Activated CD4-positive, alpha-beta T cell treated with anti-CD3 and anti-CD28 coated beads, Interleukin-2, amount 10 ng/mL, durations not matched to agents 24 days and 14 days (primary cell): Measurements from ENCODE around the gene COL7A1. TPM values are rescaled to one million over a fixed set of nuclear protein-coding genes. Genes with fewer than 3 reads are reported as not detected.

ENCODE experiments used
- DNase-seq: peaks from one replicate; pipeline ENCODE4 v3.0.0; 2022
- H3K27ac Mint-ChIP-seq: one replicate; pipeline ENCODE4 v1.8.0; 2022; ENCODE audit warnings: mild to moderate bottlenecking, mixed read lengths
- H3K27me3 Mint-ChIP-seq: one replicate; pipeline ENCODE4 v1.8.0; 2022; ENCODE audit warnings: mixed read lengths
- H3K36me3 Mint-ChIP-seq: one replicate; pipeline ENCODE4 v1.8.0; 2022; ENCODE audit warnings: low read depth, mild to moderate bottlenecking, mixed read lengths
- H3K4me1 Mint-ChIP-seq: one replicate; pipeline ENCODE4 v1.8.0; 2021; ENCODE audit warnings: mixed read lengths
- H3K4me3 Mint-ChIP-seq: one replicate; pipeline ENCODE4 v1.8.0; 2022; ENCODE audit warnings: mild to moderate bottlenecking, moderate library complexity, mixed read lengths
- H3K9me3 Mint-ChIP-seq: one replicate; pipeline ENCODE4 v1.8.0; 2021; ENCODE audit warnings: mixed read lengths
- intact Hi-C: fragments of 100-400 bp; cut with micrococcal nuclease; formaldehyde crosslinking; loops from one replicate; pipeline ENCODE4 v1.15.1; 2023
- total RNA-seq: library from RNA; stranded (reverse); gene quantifications from 2 replicates; pipeline ENCODE4 v1.2.3, GENCODE V29; 2022

Gene COL7A1
- total RNA-seq, 1 donor from 2014 or later: 0.56 TPM

DNA sequence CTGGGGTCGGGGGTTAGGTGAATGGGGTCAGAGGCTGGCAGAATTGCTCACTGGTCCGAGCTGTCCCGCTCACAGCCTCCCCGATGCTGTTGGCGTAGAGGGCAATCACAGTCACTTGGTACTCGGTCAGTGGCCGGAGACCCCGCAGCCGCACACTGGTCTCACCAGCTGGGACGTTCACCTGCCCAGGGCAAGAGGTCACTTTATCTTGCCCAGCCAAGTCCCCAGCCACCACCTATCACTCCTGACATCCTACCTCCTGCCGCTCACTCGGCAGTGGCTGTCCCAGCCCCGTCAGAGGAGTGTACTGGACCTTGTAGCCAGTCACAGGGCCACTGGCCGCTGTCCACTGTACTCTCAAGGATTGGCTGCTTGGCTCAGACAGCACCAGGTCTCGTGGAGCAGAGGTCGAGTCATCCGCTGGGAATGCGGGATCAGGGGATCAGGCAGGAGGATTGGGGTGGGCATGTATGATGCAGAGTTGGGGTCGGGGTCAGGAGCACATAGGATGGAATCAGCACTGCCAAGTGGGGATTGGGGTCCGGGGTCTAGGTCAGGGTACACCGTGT is 2.5 kb downstream of the COL7A1 start:
- H3K4me1 Mint-ChIP-seq: peaks cover 2% of the 10 kb centered on the region
- no peak overlapping the region for H3K4me3 Mint-ChIP-seq
- H3K27me3 Mint-ChIP-seq: peaks cover 30% of the 10 kb centered on the region
- peaks cover 7% of the 10 kb centered on the region for H3K36me3 Mint-ChIP-seq
- no peak for DNase-seq
- no peak overlapping the region for H3K27ac Mint-ChIP-seq
- no peaks in the 10 kb centered on the region for H3K9me3 Mint-ChIP-seq
- intact Hi-C loops: no loop called here

DNA sequence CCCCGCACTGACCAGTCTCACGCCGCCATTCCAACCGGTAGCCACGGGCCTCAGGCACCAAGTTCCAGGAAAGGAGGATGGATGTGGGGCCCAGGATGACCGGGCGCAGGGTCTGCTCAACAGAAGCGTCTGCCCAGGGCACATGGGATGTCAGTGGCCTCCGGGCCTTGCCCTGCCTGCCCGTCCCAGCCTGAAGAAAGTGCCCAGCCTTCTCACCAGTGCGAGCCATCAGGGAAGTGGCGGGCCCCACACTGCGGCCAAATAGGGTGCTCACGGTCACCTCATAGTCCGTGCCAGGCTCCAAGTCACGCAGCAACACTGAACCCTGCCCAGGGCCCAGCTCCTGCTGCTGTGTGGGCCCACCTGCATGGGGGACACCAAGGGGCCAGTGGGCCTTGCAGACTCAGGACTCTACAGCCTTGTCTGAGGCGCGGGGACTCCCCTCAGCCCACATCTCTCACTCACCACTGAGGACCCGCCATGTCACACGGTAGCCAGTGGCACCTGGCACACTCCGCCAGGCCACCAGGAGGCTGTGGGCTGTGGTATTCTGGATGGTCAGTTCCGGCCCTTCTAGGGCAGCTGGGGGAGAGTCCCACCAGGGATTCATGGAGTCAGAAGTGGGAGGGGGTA is 3.1 kb downstream of the COL7A1 start:
- peaks cover 3% of the 10 kb centered on the region for H3K36me3 Mint-ChIP-seq
- peaks cover 2% of the 10 kb centered on the region for H3K4me1 Mint-ChIP-seq
- H3K4me3 Mint-ChIP-seq: no peak overlapping the region
- peaks cover 30% of the 10 kb centered on the region for H3K27me3 Mint-ChIP-seq
- intact Hi-C loops: no loop called here
- H3K27ac Mint-ChIP-seq: no peak overlapping the region
- DNase-seq: no peak
- no peaks in the 10 kb centered on the region for H3K9me3 Mint-ChIP-seq

DNA sequence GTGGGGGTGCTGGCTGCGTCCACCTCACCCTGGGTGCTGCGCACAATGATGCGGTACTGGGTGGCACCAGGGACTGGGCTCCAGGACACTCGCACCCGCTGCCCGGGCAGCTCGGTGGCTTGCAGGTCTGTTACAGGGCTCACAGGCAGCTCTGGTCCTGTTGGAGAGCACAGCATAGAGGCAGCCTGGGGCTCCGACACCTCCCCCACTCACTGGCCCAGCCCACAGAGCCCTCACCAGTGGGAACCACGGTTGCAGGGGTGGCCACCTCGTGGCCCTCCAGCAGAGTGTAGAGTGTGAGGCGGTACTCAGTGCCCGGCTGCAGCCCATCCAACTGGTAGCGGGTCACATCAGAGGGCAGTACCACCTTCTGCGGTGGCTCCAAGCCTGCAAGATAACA is 3.7 kb downstream of the COL7A1 start:
- Mint-ChIP-seq H3K9me3 (no peaks in the 10 kb centered on the region), H3K36me3 (peaks cover 3% of the 10 kb centered on the region), H3K4me3 (no peak overlapping the region), H3K27ac (no peak overlapping the region), H3K4me1 (peaks cover 2% of the 10 kb centered on the region), H3K27me3 (peaks cover 30% of the 10 kb centered on the region)
- DNase-seq: no peak
- intact Hi-C loops: no loop called here

DNA sequence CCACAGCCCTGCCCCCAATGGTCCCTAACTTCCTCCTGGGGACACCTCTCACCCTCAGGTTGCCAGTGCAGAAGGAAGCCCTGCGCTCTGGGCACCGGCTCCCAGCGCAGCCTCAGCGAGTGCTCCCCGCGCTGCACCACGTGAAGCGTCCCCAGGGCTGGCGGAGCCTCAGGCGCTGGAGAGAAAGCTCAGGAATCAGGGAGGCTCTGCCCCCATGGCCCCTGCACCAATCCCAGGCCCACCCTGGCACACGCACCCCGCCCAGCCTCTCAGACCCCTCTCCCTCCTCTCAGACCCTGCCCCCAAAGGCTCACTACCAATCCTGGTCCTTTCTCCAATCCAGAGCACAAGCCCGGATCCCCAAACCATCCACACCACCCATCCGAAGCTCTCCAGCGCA is 6.9 kb downstream of the COL7A1 start:
- DNase-seq: no peak
- intact Hi-C loops: no loop called here
- no peak overlapping the region for H3K4me3 Mint-ChIP-seq
- H3K27ac Mint-ChIP-seq: no peak overlapping the region
- H3K27me3 Mint-ChIP-seq: peaks cover 15% of the 10 kb centered on the region
- H3K4me1 Mint-ChIP-seq: no peaks in the 10 kb centered on the region
- no peaks in the 10 kb centered on the region for H3K9me3 Mint-ChIP-seq
- H3K36me3 Mint-ChIP-seq: no peaks in the 10 kb centered on the region

DNA sequence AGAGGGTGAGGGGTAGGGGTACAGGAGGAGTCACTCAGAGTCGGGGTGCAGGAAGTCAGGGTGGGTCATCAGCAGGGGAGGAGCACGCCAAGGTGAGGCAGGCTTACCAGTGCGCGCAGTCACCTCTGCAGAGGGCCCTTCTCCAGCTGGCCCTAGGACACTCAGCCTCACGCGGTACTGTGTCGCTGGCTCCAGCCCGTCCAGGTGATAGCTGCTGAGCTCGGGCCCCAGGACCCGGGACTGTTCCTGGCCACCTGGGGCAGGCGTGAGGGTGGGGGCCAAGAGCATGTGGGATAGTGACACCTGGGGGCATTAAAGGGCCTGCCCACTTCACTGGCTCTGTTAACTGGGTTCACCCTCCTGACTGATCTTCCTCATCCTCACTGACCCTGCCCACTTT is 7.4 kb downstream of the COL7A1 start:
- Mint-ChIP-seq H3K36me3 (no peaks in the 10 kb centered on the region), H3K27me3 (peaks cover 15% of the 10 kb centered on the region), H3K4me3 (no peak overlapping the region), H3K4me1 (no peaks in the 10 kb centered on the region), H3K27ac (no peak overlapping the region), H3K9me3 (no peaks in the 10 kb centered on the region)
- no peak for DNase-seq
- intact Hi-C loops: no loop called here

DNA sequence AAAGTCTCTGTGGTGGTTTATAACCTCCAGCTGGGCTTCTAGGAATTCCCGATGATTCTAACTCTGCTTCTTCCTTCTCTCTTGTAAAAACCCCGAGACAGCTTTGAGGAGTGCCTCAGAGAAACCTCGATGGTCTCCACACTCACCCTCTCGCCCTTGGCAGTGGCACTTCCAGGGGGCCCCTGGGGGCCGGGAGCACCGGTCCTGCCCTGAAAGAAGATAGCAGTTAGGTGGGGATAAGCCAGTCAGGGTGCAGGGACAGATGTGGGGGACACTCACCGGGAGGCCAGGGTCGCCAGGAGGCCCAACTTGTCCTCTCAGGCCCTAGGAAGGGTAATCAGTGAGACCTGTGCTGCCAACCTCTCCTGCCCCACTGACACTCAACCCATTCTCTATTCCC is 9.7 kb downstream of the COL7A1 start:
- no peak for DNase-seq
- no peaks in the 10 kb centered on the region for H3K9me3 Mint-ChIP-seq
- H3K27ac Mint-ChIP-seq: no peak overlapping the region
- peaks cover 12% of the 10 kb centered on the region for H3K27me3 Mint-ChIP-seq
- no peaks in the 10 kb centered on the region for H3K36me3 Mint-ChIP-seq
- intact Hi-C loops: no loop called here
- H3K4me1 Mint-ChIP-seq: no peaks in the 10 kb centered on the region
- no peak overlapping the region for H3K4me3 Mint-ChIP-seq

DNA sequence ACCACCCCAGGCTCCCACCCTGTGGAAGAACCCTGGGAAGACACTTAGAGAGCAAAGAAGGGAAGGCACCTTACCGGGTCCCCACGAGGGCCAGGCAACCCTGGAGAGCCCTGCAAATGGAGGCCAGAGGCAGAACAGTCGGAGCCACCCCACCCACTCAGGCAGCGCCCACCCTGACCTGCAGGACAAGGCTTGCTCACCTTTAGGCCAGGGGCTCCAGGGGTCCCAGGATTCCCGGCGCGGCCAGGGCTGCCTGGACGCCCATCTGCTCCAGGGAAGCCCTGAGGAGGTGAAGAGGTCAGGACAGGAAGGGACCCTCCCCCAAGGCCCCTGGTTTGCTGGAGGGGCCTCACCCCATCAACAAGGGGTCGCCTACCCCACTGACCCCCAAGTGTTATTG is 10.3 kb downstream of the COL7A1 start:
- Mint-ChIP-seq H3K4me3 (no peak overlapping the region), H3K27ac (no peak overlapping the region), H3K36me3 (no peaks in the 10 kb centered on the region), H3K27me3 (peaks cover 11% of the 10 kb centered on the region), H3K4me1 (no peaks in the 10 kb centered on the region), H3K9me3 (no peaks in the 10 kb centered on the region)
- intact Hi-C loops: no loop called here
- DNase-seq: no peak

DNA sequence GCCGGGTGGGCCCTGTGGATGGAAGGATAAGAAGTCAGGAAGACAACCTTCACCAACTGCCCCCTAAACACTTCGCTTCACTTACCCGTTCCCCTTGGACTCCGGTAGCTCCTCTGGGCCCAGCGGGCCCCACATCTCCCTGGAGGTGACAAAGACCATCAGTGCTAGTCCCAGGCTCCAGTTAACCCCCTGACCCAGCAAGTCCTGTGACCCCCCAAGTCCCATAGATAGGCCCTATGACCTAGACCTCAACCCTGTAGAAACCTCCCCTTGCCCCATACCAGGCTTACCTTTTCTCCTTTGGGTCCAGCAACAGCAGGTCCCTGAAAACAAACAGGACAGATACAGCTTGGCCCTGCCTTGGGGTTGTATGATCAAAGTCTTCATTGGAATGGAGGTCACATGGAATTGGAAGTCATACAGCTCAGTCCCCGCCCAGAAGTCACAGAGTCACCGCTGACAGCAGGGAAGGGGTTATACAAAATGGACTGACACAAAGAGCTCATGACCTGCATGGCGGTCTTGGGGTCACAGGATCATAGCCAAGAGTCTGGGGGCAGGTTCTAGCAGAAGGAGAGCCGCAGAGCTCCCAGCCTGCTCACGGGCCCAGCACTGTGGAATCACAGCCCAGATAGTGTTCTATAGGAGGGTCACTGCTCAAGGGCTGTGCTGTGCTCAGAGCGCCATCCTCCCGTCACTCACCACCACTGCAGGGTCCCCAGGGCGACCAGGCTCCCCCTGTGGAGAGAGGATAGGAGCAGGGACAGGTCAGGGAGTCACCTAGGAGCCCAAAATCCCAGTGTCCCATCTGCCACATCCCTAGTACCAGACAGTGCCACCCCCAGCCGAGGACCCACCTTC is 13.3 kb downstream of the COL7A1 start:
- H3K27me3 Mint-ChIP-seq: no peaks in the 10 kb centered on the region
- intact Hi-C loops: no loop called here
- no peak overlapping the region for H3K4me3 Mint-ChIP-seq
- H3K36me3 Mint-ChIP-seq: no peaks in the 10 kb centered on the region
- no peak for DNase-seq
- H3K27ac Mint-ChIP-seq: no peak overlapping the region
- no peaks in the 10 kb centered on the region for H3K4me1 Mint-ChIP-seq
- no peaks in the 10 kb centered on the region for H3K9me3 Mint-ChIP-seq

DNA sequence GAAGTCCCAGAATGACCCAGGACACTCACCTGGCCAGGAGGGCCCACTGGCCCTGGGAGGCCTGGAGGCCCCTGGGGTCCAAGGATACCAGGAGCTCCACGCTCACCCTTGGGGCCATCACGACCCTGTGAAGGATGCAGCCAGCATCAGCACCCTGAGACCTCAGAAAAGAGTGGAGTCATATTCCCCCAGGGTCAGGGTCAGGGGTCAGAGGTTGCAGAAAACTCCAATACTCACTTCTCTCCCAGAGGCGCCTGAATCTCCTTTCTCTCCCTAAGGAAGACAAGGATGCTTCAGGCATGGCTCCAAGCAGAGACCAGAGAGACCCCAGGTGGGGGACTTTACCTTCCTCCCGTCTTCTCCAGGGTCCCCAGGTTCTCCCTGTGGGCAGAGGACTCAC is 18.5 kb downstream of the COL7A1 start:
- Mint-ChIP-seq H3K27ac (no peak overlapping the region), H3K27me3 (no peaks in the 10 kb centered on the region), H3K9me3 (no peaks in the 10 kb centered on the region), H3K4me1 (no peaks in the 10 kb centered on the region), H3K4me3 (no peak overlapping the region), H3K36me3 (no peaks in the 10 kb centered on the region)
- DNase-seq: no peak
- intact Hi-C loops: no loop called here

DNA sequence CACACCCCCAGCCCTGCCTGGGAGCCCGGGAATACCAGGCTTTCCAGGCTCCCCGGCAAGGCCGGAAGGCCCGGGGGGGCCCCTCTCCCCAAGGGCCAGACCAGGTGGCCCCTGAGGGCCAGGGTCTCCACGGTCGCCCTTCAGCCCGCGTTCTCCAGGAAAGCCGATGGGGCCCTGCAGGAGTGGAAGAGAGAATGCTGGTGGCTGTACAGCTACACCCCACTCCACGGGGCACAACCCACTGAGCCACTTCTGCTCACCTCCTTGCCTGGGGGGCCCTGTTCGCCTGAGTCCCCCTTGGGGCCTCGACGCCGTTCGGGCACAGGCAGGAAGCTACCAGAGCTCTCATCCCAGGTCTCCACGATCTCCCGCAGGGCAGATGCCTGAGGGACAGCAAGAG is 19.8 kb downstream of the COL7A1 start:
- Mint-ChIP-seq H3K27ac (no peak overlapping the region), H3K4me3 (no peak overlapping the region), H3K9me3 (no peaks in the 10 kb centered on the region), H3K27me3 (no peaks in the 10 kb centered on the region), H3K36me3 (no peaks in the 10 kb centered on the region), H3K4me1 (no peaks in the 10 kb centered on the region)
- DNase-seq: no peak
- intact Hi-C loops: no loop called here

DNA sequence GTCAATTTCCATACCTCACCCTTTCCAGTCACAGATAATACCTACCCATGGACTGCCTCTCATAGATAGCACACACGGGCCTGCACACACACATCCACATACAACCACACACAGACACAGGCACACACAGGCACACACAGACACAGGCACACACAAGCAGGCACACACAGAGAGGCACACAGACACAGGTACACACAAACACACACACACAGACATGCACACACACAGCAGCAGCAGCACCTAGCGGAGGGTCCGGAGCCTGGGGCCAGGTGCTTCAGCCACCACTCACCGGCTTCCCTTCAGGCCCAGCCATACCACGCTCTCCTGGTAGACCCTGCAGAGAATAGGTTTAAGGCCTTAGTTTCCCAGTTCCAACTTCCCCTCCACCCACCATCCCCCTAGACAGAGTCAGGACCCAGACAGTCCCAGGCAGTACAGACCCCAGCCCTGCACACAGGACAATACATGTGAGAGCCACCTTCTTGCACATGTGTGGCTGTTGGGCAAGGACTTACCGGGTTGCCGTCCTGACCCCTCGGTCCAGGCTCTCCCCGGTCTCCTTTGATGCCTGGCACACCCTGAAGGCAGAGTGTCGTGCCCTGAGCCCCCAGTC is 21.1 kb downstream of the COL7A1 start:
- no peak overlapping the region for H3K4me3 Mint-ChIP-seq
- no peaks in the 10 kb centered on the region for H3K9me3 Mint-ChIP-seq
- no peaks in the 10 kb centered on the region for H3K36me3 Mint-ChIP-seq
- H3K4me1 Mint-ChIP-seq: no peaks in the 10 kb centered on the region
- intact Hi-C loops: no loop called here
- H3K27ac Mint-ChIP-seq: no peak overlapping the region
- no peaks in the 10 kb centered on the region for H3K27me3 Mint-ChIP-seq
- DNase-seq: no peak

DNA sequence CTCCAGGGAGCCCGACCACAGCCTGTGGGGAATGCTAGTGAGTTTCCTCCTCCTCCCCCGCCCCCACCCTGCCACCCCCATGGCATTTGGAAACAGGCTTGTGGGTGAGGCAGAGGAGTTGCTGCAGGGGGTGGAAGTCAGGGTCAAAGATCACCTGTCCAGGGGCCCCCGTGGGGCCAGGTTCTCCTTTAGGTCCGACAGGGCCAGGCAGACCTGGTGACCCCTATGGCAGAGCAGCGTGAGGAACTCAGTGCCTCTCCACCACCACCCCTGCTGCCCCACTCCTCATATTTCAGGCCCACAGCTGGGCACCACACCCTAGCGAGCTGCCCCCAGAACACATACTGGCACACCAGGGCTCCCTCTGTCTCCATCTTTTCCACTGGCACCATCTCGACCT is 22.6 kb downstream of the COL7A1 start:
- no peaks in the 10 kb centered on the region for H3K9me3 Mint-ChIP-seq
- H3K36me3 Mint-ChIP-seq: no peaks in the 10 kb centered on the region
- H3K27me3 Mint-ChIP-seq: no peaks in the 10 kb centered on the region
- H3K27ac Mint-ChIP-seq: no peak overlapping the region
- DNase-seq: no peak
- no peaks in the 10 kb centered on the region for H3K4me1 Mint-ChIP-seq
- no peak overlapping the region for H3K4me3 Mint-ChIP-seq
- intact Hi-C loops: no loop called here

DNA sequence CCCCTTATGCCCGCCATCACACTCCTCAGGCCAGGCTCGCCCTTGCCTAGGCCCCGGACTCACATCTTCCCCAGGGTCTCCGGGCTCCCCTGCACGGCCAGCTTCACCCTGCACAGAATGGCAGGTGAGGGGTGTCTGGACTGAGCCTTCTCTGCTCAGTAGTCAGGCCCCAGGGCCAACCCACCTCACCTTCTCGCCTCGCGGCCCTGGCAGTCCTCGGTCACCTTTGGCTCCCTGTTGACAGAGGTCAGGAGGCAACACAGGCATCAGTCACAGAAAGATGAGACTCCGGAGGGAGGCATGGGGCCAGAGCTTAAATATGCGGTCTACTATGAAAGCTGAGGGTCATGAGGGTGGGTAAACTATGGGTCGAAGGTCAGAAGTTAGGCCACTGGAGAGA is 23.2 kb downstream of the COL7A1 start:
- Mint-ChIP-seq H3K36me3 (no peaks in the 10 kb centered on the region), H3K9me3 (no peaks in the 10 kb centered on the region), H3K27ac (no peak overlapping the region), H3K4me1 (no peaks in the 10 kb centered on the region), H3K4me3 (no peak overlapping the region), H3K27me3 (no peaks in the 10 kb centered on the region)
- intact Hi-C loops: no loop called here
- DNase-seq: no peak

DNA sequence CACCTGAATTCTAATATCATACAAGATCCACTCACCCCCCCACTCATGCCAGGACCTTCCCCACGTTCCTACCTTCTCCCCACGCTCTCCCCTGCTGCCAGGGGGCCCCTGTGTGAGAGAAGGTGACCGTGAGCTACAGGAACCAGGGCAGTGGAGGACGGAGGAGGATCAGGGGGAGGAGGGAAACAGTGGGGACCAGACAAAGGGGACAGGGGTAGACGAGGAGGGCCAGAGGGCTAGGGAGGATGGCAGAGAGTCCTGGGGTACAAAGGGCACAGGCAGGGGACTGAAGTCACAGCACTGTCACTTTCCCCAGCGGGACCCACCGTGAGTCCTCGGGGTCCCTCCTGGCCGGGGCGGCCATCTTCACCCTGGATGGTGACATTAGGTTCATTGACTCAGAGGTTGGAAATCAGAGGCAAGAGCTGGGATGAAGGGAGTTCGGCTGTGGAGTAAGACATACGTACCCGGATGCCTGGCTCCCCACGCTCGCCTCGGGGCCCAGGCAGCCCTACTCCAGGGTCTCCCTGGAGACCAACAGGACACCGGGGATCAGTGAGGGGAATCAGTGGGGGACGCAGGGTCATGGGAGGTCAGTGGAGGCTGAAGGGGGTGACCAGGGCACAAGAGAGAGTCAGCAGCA is 25.2 kb downstream of the COL7A1 start:
- no peaks in the 10 kb centered on the region for H3K27me3 Mint-ChIP-seq
- intact Hi-C loops: no loop called here

More for the DNA sequence above, 25.2 kb downstream of the COL7A1 start:
- H3K4me1 Mint-ChIP-seq: peaks cover 7% of the 10 kb centered on the region
- no peaks in the 10 kb centered on the region for H3K36me3 Mint-ChIP-seq
- H3K27ac Mint-ChIP-seq: no peak overlapping the region
- no peak for DNase-seq
- H3K9me3 Mint-ChIP-seq: no peaks in the 10 kb centered on the region
- no peak overlapping the region for H3K4me3 Mint-ChIP-seq
